HepG2 (cell line): ENCODE data around the gene GALNT16. TPM values are rescaled to one million over a fixed set of nuclear protein-coding genes. Genes with fewer than 3 reads are reported as not detected.

Experiments used
- ATAC-seq: fragments of 200-7000 bp; cut with Tn5 transposase; 3 replicates; pipeline ENCODE4 v1.9.1; 2020; ENCODE audit warnings: mild to moderate bottlenecking, moderate library complexity
- BruUV-seq: library from RNA; stranded (reverse); fragments of 400-500 nt; replicated peaks from 2 replicates; lab custom pipeline; 2021; lab: Mats Ljungman, UMichigan
- CTCF ChIA-PET: fragments of 300-600 bp; formaldehyde crosslinking; extraction: SDS; loops from one replicate; lab custom pipeline; 2021; ENCODE audit warnings: low total read pairs, inconsistent platforms, low intra/inter-chr PET ratio; lab: Yijun Ruan, JAX
- POLR2A ChIA-PET: fragments of 350-600 bp; sonication (Branson Sonifier 250); formaldehyde crosslinking; loops from one replicate; lab custom pipeline; 2020; ENCODE audit warnings: antibody characterized with exemption, inconsistent platforms; lab: Yijun Ruan, JAX
- DNase-seq: peaks from one replicate; pipeline ENCODE4 v3.0.0-alpha.2; 2015; ENCODE audit warnings: low spot score
- FAIRE-seq: peaks from 3 replicates; lab custom pipeline; 2011; peaks lifted over from hg19 to GRCh38; lab: Jason Lieb, UNC
- H2AFZ ChIP-seq: one replicate; pipeline ENCODE4 v1.6.1; 2011; ENCODE audit warnings: low read length, inconsistent platforms
- H3K27ac ChIP-seq: fragments of 300-600 bp; 3 replicates; pipeline ENCODE4 v1.8.0; 2011; ENCODE audit warnings: mixed run types, mild to moderate bottlenecking, mixed read lengths, low read length, inconsistent platforms; ENCODE audit not compliant: insufficient read depth; ENCODE audit errors: extremely low read length
- H3K27me3 ChIP-seq, 2 experiments: fragments of 200-600 bp in 1 of 2; 2 replicates in 1 of 2; 3 replicates in 1 of 2; pipeline versions ENCODE4 v1.6.0 to v1.8.0; 2011; ENCODE audit warnings: low read length in 2 of 2, mild to moderate bottlenecking in 2 of 2, moderate library complexity in 2 of 2, inconsistent platforms in 1 of 2; ENCODE audit not compliant: insufficient read depth in 2 of 2, control insufficient read depth in 1 of 2
- H3K36me3 ChIP-seq, 2 experiments: fragments of 200-600 bp in 1 of 2; replicated peaks in 1 of 2; 2 replicates in 1 of 2; 3 replicates in 1 of 2; pipeline versions ENCODE4 v1.5.1 to v1.8.0; 2011; ENCODE audit warnings: low read length in 2 of 2, inconsistent platforms in 1 of 2; ENCODE audit not compliant: insufficient read depth in 2 of 2, control insufficient read depth in 1 of 2
- H3K4me1 ChIP-seq: 2 replicates; pipeline ENCODE4 v1.5.1; 2012; ENCODE audit warnings: low read length, inconsistent platforms; ENCODE audit not compliant: insufficient read depth
- H3K4me2 ChIP-seq: 2 replicates; pipeline ENCODE4 v1.6.0; 2011; ENCODE audit warnings: low read depth, low read length, inconsistent platforms
- H3K4me3 ChIP-seq, 3 experiments: fragments of 200-600 bp in 1 of 3; sonication (generic), shearing (Covaris generic) in 1 of 3; replicated peaks in 1 of 3; 2 replicates each; pipeline ENCODE4 v1.5.1; 2011 to 2016; ENCODE audit warnings: low read length in 3 of 3, inconsistent platforms in 2 of 3, low read depth in 2 of 3, mild to moderate bottlenecking in 2 of 3, control low read depth in 1 of 3, mixed read lengths in 1 of 3; ENCODE audit not compliant: insufficient read depth in 1 of 3
- H3K79me2 ChIP-seq: one replicate; pipeline ENCODE4 v1.6.1; 2011; ENCODE audit warnings: low read length, inconsistent platforms; ENCODE audit not compliant: insufficient read depth
- H3K9ac ChIP-seq: 2 replicates; pipeline ENCODE4 v1.6.0; 2011; ENCODE audit warnings: mild to moderate bottlenecking, low read depth, low read length, inconsistent platforms; ENCODE audit not compliant: insufficient read depth
- H3K9me3 ChIP-seq: 2 replicates; pipeline ENCODE4 v1.5.1; 2012; ENCODE audit warnings: mild to moderate bottlenecking, low read length
- H4K20me1 ChIP-seq: 2 replicates; pipeline ENCODE4 v1.6.0; 2011; ENCODE audit warnings: inconsistent platforms, mild to moderate bottlenecking, low read length, moderate library complexity; ENCODE audit not compliant: insufficient read depth
- ATAD3A ChIP-seq: sonication (generic); formaldehyde crosslinking; IDR thresholded peaks from 2 replicates; pipeline ENCODE4 v1.4.0; 2020; ENCODE audit warnings: missing genetic modification reagents
- HDAC1 ChIP-seq: sonication (generic); formaldehyde crosslinking; IDR thresholded peaks from 2 replicates; pipeline ENCODE4 v1.5.1; 2020; ENCODE audit warnings: mild to moderate bottlenecking, missing genetic modification reagents
- MLLT10 ChIP-seq: sonication (generic); formaldehyde crosslinking; IDR thresholded peaks from 2 replicates; pipeline ENCODE4 v1.4.0; 2020; ENCODE audit warnings: missing genetic modification reagents
- MTF1 ChIP-seq: sonication (generic); formaldehyde crosslinking; IDR thresholded peaks from 2 replicates; pipeline ENCODE4 v1.5.0; 2020; ENCODE audit warnings: missing genetic modification reagents
- POGK ChIP-seq: sonication (generic); formaldehyde crosslinking; conservative IDR thresholded peaks from 2 replicates; pipeline ENCODE4 v1.8.0; 2022; ENCODE audit warnings: mild to moderate bottlenecking, moderate library complexity, missing genetic modification reagents
- SNAPC5 ChIP-seq: sonication (generic); formaldehyde crosslinking; IDR thresholded peaks from 2 replicates; pipeline ENCODE4 v1.8.1; 2023; ENCODE audit warnings: mild to moderate bottlenecking, missing genetic modification reagents, borderline replicate concordance
- SP140L ChIP-seq: sonication (generic); formaldehyde crosslinking; IDR thresholded peaks from 2 replicates; pipeline ENCODE4 v1.4.0; 2020; ENCODE audit warnings: missing genetic modification reagents, borderline replicate concordance
- STAT6 ChIP-seq: sonication (generic); formaldehyde crosslinking; IDR thresholded peaks from 2 replicates; pipeline ENCODE4 v1.4.0; 2020; ENCODE audit warnings: missing genetic modification reagents, mild to moderate bottlenecking, borderline replicate concordance
- ZFP37 ChIP-seq: sonication (generic); formaldehyde crosslinking; IDR thresholded peaks from 2 replicates; pipeline ENCODE4 v1.4.0; 2020; ENCODE audit warnings: missing genetic modification reagents, borderline replicate concordance
- ZNF784 ChIP-seq: sonication (generic); formaldehyde crosslinking; IDR thresholded peaks from 2 replicates; pipeline ENCODE4 v1.5.1; 2020; ENCODE audit warnings: missing genetic modification reagents, mild to moderate bottlenecking, borderline replicate concordance
- WGBS: methylation state at CpG from one replicate; pipeline ENCODE4 v1.1.6; 2017; ENCODE audit warnings: low lambda C conversion rate; 5-methylcytosine and 5-hydroxymethylcytosine counted together
- in situ Hi-C: cut with HindIII; loops from 2 replicates; pipeline ENCODE4 v1.10.0; 2017; ENCODE audit warnings: low pct_unique_long_range_greater_than_20kb; ENCODE audit not compliant: extremely low pct_ligation_motif_present
- intact Hi-C: fragments of 100-400 bp; cut with micrococcal nuclease; formaldehyde crosslinking; loops from one replicate; pipeline ENCODE4 v1.10.0; 2022; ENCODE audit not compliant: unreplicated experiment
- polyA plus RNA-seq, 8 experiments: library from polyadenylated mRNA; depleted of rRNA in 3 of 8; stranded (reverse) in 7 of 8; unstranded in 1 of 8; fragments of >200 nt; fragmentation: Illumina TruSeq in 4 of 8; extraction: Trizol in 4 of 8; gene quantifications; 2 replicates each; pipeline versions ENCODE4 v1.2.1 to v1.2.3, GENCODE V29; 2011 to 2016; ENCODE audit warnings: low read depth in 4 of 8, missing spikeins in 1 of 8, mixed read lengths in 1 of 8; ENCODE audit not compliant: insufficient read depth in 1 of 8
- total RNA-seq, 5 experiments: library from RNA; depleted of rRNA; stranded (reverse); fragments of >200 nt; fragmentation: Illumina TruSeq; extraction: Trizol; gene quantifications; 2 replicates each; pipeline ENCODE4 v1.2.3, GENCODE V29; 2016; ENCODE audit warnings: low read depth in 1 of 5

The GALNT16 gene
- total and polyA plus RNA-seq, 2 of the 13 experiments (the other 11 are each of a cell fraction or from before 2014, with no cell fraction given): 0.54 to 0.82 TPM

DNA sequence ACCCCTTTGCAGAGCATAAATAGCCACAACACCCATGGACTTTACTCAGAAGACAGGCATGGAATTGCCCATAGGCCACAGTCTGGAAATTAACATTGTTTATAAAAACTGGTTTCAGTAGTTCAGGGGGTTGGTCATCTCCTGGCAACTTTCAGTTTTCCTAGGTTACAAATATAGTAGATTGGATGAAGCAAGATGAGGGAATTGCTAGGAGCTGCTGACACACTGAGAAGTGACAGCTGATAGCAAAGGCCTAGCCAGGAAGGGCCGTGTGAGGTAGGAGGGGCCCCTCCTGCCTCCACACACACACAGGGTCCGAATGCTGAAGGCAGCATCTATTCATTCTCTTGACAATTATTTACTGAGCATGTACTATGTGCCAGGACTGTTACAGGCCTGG is 8.3 kb downstream of the GALNT16 start (continued):
- TF ChIP-seq POGK (CRISPR knock-in tag) (no peak), ATAD3A (CRISPR knock-in tag) (no peak), STAT6 (CRISPR knock-in tag) (no peak), ZFP37 (CRISPR knock-in tag) (no peak)
- TF ChIP-seq, all 625 proteins: peak for 0

DNA sequence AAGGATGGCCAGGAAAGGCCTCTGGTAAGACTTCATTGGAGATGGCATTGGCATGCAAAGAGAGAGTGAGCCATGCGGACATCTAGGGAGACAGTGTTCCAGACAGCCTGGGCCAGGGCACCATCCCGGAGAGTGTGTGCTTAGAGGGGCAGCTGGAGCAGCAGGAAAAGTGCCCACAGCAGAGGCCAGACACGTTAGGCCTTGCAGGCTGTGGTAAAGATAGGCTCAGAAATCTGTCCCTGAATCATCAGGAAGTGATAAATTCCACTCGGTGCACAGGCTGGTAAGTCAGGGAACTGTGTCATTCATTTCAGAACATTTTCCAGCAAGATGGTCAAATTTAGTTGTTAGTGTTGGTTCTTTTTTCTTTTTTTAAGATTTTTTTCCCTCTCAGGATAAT is 8.8 kb downstream of the GALNT16 start:
- H3K4me1 ChIP-seq: peaks cover 15% of the 10 kb centered on the region
- no peaks in the 10 kb centered on the region for H3K9me3 ChIP-seq
- no peaks in the 10 kb centered on the region for H4K20me1 ChIP-seq
- FAIRE-seq (no peak), DNase-seq (no peak), ATAC-seq (no peak)
- H3K4me2 ChIP-seq: no peak overlapping the region
- in situ Hi-C loops: no loop called here
- BruUV-seq: no TSS peak
- intact Hi-C loops: no loop called here
- no peak overlapping the region for H2AFZ ChIP-seq
- 66% methylated on average over 3 of the region's 4 CpGs for WGBS
- no peaks in the 10 kb centered on the region for H3K36me3 ChIP-seq
- no peak for TF ChIP-seq SNAPC5 (CRISPR knock-in tag)
- no peak for TF ChIP-seq HDAC1 (CRISPR knock-in tag)
- TF ChIP-seq MTF1 (CRISPR knock-in tag): no peak
- TF ChIP-seq ZNF784: no peak
- no peak for TF ChIP-seq MLLT10 (CRISPR knock-in tag)
- TF ChIP-seq SP140L (CRISPR knock-in tag): no peak
- no peak overlapping the region for H3K9ac ChIP-seq
- ChIA-PET POLR2A (no interaction called here), CTCF (no interaction called here)
- no peak overlapping the region for H3K27ac ChIP-seq
- H3K4me3 ChIP-seq: no peak overlapping the region
- H3K27me3 ChIP-seq: peaks cover 1 to 19% of the 10 kb centered on the region in 2 experiments; a peak in 3 of 5 replicates
- H3K79me2 ChIP-seq: no peaks in the 10 kb centered on the region
